Activated CD4-positive, alpha-beta T cell treated with anti-CD3 and anti-CD28 coated beads, Interleukin-2, amount 10 ng/mL, durations not matched to agents 7 days and 5 days (primary cell): ENCODE measurements around the gene PTPN14. TPM values are rescaled to one million over a fixed set of nuclear protein-coding genes. Genes with fewer than 3 reads are reported as not detected.

Experiments used
- CTCF ChIA-PET: fragments of 350-600 bp; sonication (Branson Sonifier 250); formaldehyde crosslinking; loops from one replicate; lab custom pipeline; 2021; ENCODE audit warnings: antibody characterized with exemption; lab: Charles Lee
- POLR2A ChIA-PET: fragments of 350-600 bp; sonication (Branson Sonifier 250); formaldehyde crosslinking; loops from one replicate; lab custom pipeline; 2021; ENCODE audit warnings: antibody characterized with exemption; lab: Charles Lee
- DNase-seq: peaks from one replicate; pipeline ENCODE4 v3.0.0-alpha.2; 2020
- H3K27ac Mint-ChIP-seq: one replicate; pipeline ENCODE4 v1.8.0; 2021; ENCODE audit warnings: mild to moderate bottlenecking, moderate library complexity, mixed read lengths
- H3K27me3 Mint-ChIP-seq: one replicate; pipeline ENCODE4 v1.8.0; 2021; ENCODE audit warnings: mixed read lengths
- H3K36me3 Mint-ChIP-seq: one replicate; pipeline ENCODE4 v1.8.0; 2021; ENCODE audit warnings: low read depth, mixed read lengths
- H3K4me1 Mint-ChIP-seq: one replicate; pipeline ENCODE4 v1.8.0; 2021; ENCODE audit warnings: mixed read lengths
- H3K4me3 Mint-ChIP-seq: one replicate; pipeline ENCODE4 v1.8.0; 2021; ENCODE audit warnings: mild to moderate bottlenecking, moderate library complexity, mixed read lengths
- H3K9me3 Mint-ChIP-seq: one replicate; pipeline ENCODE4 v1.8.0; 2021; ENCODE audit warnings: mixed read lengths
- total RNA-seq, 2 experiments: library from RNA; stranded (reverse); gene quantifications; one replicate each; pipeline ENCODE4 v1.2.3, GENCODE V29; 2021

The PTPN14 gene
- total RNA-seq, 2 experiments from 2014 or later: 0.32 to 0.37 TPM

DNA sequence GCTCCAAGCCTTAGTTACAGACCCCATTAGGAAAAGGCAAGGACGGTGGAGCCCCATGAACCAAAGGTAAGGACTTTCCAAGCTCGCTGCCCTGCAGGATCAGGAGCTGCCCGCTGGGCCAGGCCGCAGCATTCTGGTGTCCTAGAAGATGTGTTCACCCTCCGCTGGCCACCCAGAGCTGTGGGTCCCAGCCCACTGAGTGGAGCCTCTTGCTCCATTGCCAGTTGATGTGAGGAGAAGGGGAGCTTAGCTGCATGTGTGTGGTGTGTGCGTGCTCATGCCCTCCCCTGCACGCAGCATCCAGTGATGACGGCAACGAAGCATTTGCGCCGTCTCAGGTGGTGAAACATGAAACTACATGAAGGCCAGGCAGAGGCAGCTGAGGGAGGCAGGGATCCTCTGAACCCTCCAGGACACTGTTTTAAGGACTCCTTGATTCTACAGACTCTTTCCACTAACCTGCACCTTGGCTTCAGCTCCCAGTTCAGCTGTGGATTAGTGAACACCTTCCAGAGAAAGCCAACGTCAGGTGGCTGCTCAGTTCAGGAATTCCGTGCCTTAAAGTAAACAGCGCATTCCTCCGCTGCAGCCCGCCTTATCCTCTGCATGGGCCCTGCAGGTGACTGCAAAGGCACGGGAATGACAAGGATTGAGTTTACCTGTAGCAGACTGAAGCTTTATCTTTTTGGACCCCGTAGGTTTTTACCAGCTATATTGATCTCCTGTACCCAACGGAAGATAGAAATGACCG, 221.8 kb downstream of the PTPN14 start:
- ChIA-PET CTCF (interaction anchor here (0.8 to 9.4 kb wide), 21 partner anchors 12 to 265 kb away, joined by 3 to 145 read pairs (median 6); partner anchors contain the start of gene SMYD2), POLR2A (no interaction called here)
- no peak for DNase-seq
- peaks cover 9% of the 10 kb centered on the region for H3K4me1 Mint-ChIP-seq
- H3K9me3 Mint-ChIP-seq: no peaks in the 10 kb centered on the region
- H3K27ac Mint-ChIP-seq: no peak overlapping the region
- no peaks in the 10 kb centered on the region for H3K27me3 Mint-ChIP-seq
- H3K36me3 Mint-ChIP-seq: peaks cover 13% of the 10 kb centered on the region
- H3K4me3 Mint-ChIP-seq: no peak overlapping the region

DNA sequence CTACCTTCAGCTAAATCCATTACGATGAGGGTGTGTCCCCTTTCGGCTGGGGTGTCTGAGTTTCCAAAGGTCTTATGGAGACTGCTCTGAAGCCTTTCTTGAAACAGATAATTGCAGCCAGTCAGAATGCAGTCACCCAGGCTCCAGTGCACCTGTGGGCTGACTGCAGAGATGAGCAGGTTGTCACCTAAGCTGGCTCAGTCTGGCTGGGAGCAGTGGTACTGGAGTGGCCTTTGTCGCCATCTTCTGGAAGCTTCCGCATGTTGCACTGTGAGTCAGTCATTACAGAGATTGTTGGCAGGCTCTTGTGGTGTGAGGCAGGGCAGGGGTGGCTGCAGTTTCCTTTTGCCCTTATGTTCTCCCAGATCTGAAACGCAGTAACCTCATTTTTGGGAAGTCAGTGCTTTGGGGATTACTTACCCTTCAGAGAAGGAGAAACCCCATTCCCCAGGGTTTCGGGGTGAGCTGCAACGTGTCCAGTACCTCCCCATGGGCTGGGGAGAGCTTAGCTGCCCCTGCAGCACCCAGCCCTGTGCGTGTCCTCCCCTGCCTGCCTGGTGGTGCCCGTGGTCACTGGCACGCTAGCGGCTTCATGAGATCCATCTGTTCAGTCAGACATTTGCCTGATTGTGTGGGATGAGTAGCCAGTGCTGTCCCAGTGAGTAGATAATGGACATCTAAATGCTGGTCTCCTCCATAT, 222.5 kb downstream of the PTPN14 start:
- Mint-ChIP-seq H3K4me1 (peaks cover 9% of the 10 kb centered on the region), H3K9me3 (no peaks in the 10 kb centered on the region), H3K36me3 (peaks cover 13% of the 10 kb centered on the region), H3K27me3 (no peaks in the 10 kb centered on the region), H3K27ac (no peak overlapping the region), H3K4me3 (no peak overlapping the region)
- POLR2A ChIA-PET: no interaction called here
- CTCF ChIA-PET: interaction anchor here (0.8 to 9.4 kb wide), 30 partner anchors 9 to 307 kb away, joined by 3 to 145 read pairs (median 5); partner anchors contain the start of gene SMYD2
- peak; percentile 83 for DNase-seq

DNA sequence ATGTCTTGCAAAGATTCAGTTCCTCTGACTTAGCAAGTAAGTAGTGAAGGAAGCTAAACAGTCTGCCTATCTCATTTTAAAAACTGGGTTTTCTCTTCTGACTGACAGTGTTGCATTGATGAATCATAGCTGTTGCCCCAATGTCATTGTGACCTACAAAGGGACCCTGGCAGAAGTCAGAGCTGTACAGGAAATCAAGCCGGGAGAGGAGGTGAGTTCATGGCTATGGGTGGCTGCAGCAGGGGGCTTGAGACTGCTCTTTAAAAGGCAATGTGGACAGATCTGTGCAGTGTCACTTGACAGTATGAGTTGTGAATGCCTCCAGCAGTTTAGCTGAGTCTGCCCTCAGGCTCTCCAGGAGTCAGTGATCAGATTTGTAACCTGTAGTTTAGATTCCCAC, 223.9 kb downstream of the PTPN14 start:
- POLR2A ChIA-PET: no interaction called here
- DNase-seq: no peak
- Mint-ChIP-seq H3K4me3 (no peak overlapping the region), H3K9me3 (no peaks in the 10 kb centered on the region), H3K4me1 (peaks cover 6% of the 10 kb centered on the region), H3K27ac (no peak overlapping the region), H3K27me3 (no peaks in the 10 kb centered on the region), H3K36me3 (peaks cover 13% of the 10 kb centered on the region)
- CTCF ChIA-PET: interaction anchor here (0.8 to 9.4 kb wide), 12 partner anchors 9 to 257 kb away, joined by 3 to 145 read pairs (median 7); no protein-coding TSS in a partner anchor

DNA sequence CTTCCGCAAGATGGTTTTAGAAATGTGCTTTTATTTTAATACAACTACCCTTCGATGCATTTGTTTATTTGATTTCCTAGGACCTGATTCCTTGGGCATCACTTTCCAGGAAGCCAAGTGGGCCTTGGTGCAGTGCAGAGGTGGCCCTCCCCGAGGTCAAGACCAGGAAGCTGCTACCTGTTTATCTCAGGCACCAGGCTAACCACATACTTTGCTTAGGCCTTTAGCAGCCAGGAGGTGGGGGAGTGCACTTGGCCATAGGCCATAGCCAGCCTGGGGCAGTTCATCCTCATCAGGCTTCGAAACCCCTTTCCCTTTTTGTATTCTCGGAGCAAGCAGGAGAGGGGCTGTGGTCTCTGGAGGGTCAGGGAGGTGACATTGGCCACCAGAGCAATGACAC, 225.0 kb downstream of the PTPN14 start:
- Mint-ChIP-seq H3K27ac (no peak overlapping the region), H3K27me3 (no peaks in the 10 kb centered on the region), H3K36me3 (peaks cover 11% of the 10 kb centered on the region), H3K4me3 (no peak overlapping the region), H3K9me3 (no peaks in the 10 kb centered on the region), H3K4me1 (peaks cover 6% of the 10 kb centered on the region)
- POLR2A ChIA-PET: no interaction called here
- CTCF ChIA-PET: interaction anchor here (0.7 to 9.4 kb wide), 3 partner anchors 56 to 207 kb away, joined by 4 to 145 read pairs (median 6); no protein-coding TSS in a partner anchor
- DNase-seq: no peak

DNA sequence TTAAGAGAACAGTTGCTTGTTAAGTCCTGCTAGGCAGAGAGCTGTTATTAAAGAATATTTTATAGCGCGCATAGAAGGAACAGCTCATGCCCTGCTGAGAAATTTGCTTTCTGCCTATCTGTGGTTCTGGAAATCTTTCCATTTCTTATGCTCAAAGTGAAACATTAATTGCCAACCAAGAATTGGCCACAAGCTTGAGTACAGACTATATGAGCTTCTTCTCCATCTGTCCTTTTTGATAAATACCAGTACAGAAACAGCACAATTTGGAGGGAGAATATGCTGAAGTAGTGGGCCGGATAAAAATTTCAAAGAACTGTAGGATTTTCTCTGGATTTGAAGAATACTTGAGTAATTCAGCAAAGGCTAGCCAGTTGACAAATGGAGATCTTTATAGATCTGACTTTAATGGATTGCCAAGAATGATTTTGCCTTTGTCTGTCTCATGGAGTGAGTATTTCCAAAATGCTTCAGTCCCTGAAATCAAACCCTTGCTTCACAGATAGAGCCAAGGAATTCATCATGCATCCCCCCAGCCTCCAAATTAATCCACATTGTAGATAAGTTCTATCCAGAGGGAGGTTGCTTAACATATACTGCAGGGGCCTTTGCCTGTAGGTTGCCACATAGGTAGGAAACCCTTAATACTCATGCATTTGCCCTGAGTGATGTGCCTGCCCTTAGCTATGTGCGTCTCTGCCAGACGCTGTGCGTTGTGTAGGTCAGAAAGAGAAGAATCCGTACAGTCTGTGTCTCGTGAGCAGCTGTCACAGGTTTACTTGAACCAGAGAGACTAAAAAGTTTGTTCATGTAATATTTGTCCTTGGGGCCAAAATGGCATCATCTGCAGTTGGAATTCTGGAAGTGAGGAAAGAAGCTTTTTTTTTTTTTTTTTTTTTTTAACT, 226.3 kb downstream of the PTPN14 start:
- H3K4me1 Mint-ChIP-seq: peaks cover 6% of the 10 kb centered on the region
- no peak overlapping the region for H3K27ac Mint-ChIP-seq
- no peaks in the 10 kb centered on the region for H3K27me3 Mint-ChIP-seq
- no peak for DNase-seq
- no peaks in the 10 kb centered on the region for H3K9me3 Mint-ChIP-seq
- peaks cover 9% of the 10 kb centered on the region for H3K36me3 Mint-ChIP-seq
- ChIA-PET POLR2A (interaction anchor here (0.7 kb wide), 1 partner anchor 280 kb away, joined by 3 read pairs; no protein-coding TSS in a partner anchor), CTCF (interaction anchor here (0.9 to 9.4 kb wide), 2 partner anchors 65 to 313 kb away, joined by 5 to 145 read pairs; no protein-coding TSS in a partner anchor)
- no peak overlapping the region for H3K4me3 Mint-ChIP-seq

DNA sequence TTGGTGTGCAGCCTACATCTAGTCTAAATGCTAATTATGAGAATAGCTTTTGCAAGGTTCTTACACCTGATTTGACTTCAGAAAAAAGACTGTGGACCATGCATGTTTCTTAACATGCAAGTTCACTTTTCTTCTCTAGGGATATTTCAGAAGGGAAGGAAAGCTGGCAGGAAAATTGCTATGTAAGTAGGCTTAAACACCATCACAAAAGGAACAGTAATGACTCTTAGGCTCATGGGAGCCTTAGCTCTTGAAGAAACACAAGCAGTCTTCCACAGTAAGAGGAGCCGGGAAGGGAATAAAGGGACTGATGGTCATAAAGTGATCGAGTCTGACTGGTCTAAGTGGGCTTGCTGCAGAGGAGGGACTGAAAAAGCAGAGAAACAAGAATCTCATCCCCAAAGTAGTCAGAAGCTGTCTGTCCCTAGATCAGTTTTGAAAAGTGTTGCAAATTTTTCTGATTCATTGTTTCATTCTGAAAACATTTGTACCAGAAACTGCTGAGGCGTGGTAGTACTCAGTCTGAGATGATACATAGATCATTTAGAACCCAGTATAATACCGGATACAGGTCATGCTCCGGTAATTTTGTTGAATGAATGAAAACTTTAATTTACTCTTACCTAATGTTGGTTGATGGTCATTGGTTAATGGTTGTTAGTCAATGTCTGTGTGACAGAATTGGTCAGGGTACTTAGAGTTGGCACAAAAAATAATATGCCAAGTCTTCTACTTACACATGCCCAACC, 229.5 kb downstream of the PTPN14 start:
- Mint-ChIP-seq H3K27ac (no peak overlapping the region), H3K36me3 (peaks cover 15% of the 10 kb centered on the region), H3K27me3 (no peaks in the 10 kb centered on the region), H3K4me3 (no peak overlapping the region), H3K9me3 (no peaks in the 10 kb centered on the region), H3K4me1 (peaks cover 5% of the 10 kb centered on the region)
- no peak for DNase-seq
- ChIA-PET CTCF (interaction anchor here (0.8 to 2.4 kb wide), 3 partner anchors 10 to 110 kb away, joined by 3 to 7 read pairs (median 3); no protein-coding TSS in a partner anchor), POLR2A (no interaction called here)

DNA sequence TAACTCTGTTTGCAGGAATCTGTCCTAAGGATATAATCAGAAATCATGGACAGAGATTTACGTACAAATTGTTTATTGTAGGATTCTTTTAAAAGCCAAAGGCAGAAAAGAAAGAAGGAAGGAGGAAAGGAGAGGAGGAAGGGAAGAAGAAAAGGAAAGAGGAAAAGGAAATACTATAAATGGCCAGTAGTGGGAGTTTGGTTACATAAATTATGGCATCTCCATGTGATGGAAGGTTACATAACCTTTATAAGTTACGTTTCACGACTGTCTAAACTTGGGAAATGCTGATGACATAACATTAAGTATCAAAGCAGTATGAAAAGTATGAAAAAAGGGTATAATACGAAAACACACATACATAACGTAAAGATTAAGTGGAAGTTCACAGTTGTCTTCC, 231.5 kb downstream of the PTPN14 start:
- Mint-ChIP-seq H3K36me3 (peaks cover 17% of the 10 kb centered on the region), H3K27ac (no peak overlapping the region), H3K4me1 (peaks cover 5% of the 10 kb centered on the region), H3K27me3 (no peaks in the 10 kb centered on the region), H3K4me3 (no peak overlapping the region), H3K9me3 (no peaks in the 10 kb centered on the region)
- ChIA-PET POLR2A (no interaction called here), CTCF (interaction anchor here (1.5 to 2.4 kb wide), 2 partner anchors 13 to 58 kb away, joined by 4 to 7 read pairs; no protein-coding TSS in a partner anchor)
- no peak for DNase-seq

DNA sequence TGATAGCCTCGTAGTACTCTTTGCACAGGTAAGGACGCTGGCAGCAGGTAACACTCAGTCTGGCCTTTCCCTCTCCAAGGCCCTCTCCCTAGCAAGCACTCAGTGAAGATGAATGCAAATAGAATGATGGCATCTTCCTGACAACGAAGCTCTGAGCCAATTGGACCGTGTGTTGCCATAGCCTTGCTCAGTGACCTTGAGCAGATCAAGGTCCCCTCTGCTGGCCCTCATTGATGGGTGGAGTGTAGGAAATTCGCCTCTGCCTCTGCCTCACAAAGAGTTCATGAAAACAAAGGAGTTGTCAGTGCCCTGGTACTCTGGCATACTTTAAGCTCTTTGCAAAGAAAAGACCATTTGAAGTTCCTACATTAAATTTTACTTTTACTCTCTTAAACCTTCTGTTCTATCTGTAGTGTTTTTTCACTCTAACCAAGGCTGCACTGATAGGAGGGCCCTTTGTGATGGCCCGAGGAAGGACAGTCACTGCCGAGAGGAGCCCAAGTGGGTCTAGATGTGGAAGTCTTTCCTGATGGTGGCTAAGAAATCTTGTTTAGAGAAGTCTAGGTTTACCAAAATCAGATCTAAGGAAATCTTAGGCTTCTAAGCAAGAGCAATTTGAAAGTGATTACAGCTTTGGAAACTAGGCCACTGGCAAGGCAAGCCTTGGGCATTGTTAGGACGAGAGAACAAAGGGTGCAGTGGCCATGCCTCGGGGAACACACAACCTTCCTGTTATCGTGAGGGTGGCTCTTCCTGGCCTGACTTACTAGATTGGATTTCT, 232.3 kb downstream of the PTPN14 start:
- ChIA-PET CTCF (interaction anchor here (1.1 to 3.0 kb wide), 7 partner anchors 9 to 58 kb away, joined by 4 to 14 read pairs (median 5); no protein-coding TSS in a partner anchor), POLR2A (no interaction called here)
- Mint-ChIP-seq H3K9me3 (no peaks in the 10 kb centered on the region), H3K4me1 (peaks cover 5% of the 10 kb centered on the region), H3K27ac (no peak overlapping the region), H3K36me3 (peaks cover 16% of the 10 kb centered on the region), H3K27me3 (no peaks in the 10 kb centered on the region), H3K4me3 (no peak overlapping the region)
- no peak for DNase-seq

DNA sequence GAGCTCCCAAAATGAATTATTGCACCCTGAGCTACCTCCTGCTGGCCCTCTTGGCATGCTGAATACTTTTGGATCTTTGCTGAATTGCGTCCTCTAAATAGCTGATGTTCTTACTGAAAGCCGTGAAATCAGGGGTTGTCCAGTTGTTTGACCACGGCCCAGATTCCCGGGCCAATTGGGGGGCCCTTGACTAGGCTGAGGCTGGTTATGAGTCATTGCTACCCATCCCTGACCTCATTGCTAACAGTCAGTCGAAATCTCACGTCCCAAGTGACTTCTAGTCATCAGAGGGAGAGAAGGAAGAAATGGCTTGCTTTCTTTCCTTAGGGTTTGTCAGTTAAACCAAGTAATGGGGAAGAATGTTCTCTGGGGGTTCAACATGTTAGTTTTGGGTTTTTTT, 233.0 kb downstream of the PTPN14 start:
- no peak for DNase-seq
- H3K36me3 Mint-ChIP-seq: peaks cover 16% of the 10 kb centered on the region
- H3K4me3 Mint-ChIP-seq: no peak overlapping the region
- CTCF ChIA-PET: interaction anchor here (1.1 to 3.0 kb wide), 7 partner anchors 10 to 57 kb away, joined by 4 to 14 read pairs (median 5); no protein-coding TSS in a partner anchor
- H3K27me3 Mint-ChIP-seq: no peaks in the 10 kb centered on the region
- H3K4me1 Mint-ChIP-seq: peaks cover 5% of the 10 kb centered on the region
- POLR2A ChIA-PET: no interaction called here
- no peak overlapping the region for H3K27ac Mint-ChIP-seq
- no peaks in the 10 kb centered on the region for H3K9me3 Mint-ChIP-seq

DNA sequence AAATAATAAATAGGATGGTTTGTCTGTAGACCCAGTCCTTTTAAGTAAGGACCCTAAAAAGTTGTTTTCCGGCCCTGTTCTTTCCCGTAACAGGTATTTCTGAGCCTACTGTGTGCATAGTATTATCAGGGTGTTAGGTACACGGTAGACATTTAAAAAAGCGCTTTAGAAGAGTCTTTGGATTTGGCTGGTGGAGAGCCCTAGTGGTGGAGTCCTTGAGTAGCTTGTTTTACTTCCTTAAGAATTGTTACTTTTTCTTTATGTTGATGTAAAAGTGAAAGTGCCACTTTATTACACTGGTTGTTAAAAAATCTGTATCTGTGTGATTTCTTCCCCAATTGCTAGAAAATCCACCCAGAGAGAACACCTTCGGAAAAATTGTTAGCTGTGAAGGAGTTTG, 233.7 kb downstream of the PTPN14 start:
- Mint-ChIP-seq H3K4me3 (no peak overlapping the region), H3K36me3 (peaks cover 16% of the 10 kb centered on the region), H3K27ac (no peak overlapping the region), H3K4me1 (peaks cover 5% of the 10 kb centered on the region), H3K9me3 (no peaks in the 10 kb centered on the region), H3K27me3 (no peaks in the 10 kb centered on the region)
- no peak for DNase-seq
- ChIA-PET CTCF (interaction anchor here (1.1 to 3.0 kb wide), 6 partner anchors 10 to 56 kb away, joined by 4 to 14 read pairs (median 8); no protein-coding TSS in a partner anchor), POLR2A (no interaction called here)

DNA sequence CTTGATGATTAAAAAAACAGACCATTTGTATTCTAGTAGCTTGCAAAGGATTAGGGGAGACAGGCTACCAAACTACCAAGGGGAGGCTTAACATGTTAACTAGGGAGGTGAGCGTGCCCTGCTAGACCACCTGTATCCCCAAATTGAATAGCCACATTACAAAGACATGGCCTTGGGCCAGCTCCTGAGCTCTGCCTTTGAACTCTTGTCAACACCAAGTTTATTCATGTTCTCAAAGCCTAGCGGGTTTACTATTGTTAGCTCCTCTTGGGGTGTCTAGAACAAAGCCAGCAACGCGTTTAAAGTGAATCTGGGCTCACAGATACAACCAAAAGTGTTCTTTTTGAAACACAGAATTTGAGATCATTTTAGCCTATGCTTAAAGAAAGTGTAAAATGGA, 234.1 kb downstream of the PTPN14 start:
- peaks cover 5% of the 10 kb centered on the region for H3K4me1 Mint-ChIP-seq
- no peak overlapping the region for H3K27ac Mint-ChIP-seq
- H3K9me3 Mint-ChIP-seq: no peaks in the 10 kb centered on the region
- POLR2A ChIA-PET: no interaction called here
- H3K4me3 Mint-ChIP-seq: no peak overlapping the region
- CTCF ChIA-PET: interaction anchor here (1.4 to 3.0 kb wide), 4 partner anchors 10 to 56 kb away, joined by 5 to 14 read pairs (median 10); no protein-coding TSS in a partner anchor
- H3K27me3 Mint-ChIP-seq: no peaks in the 10 kb centered on the region
- peaks cover 16% of the 10 kb centered on the region for H3K36me3 Mint-ChIP-seq
- no peak for DNase-seq
